ENCODE data around the gene XRCC2. TPM values are rescaled to one million over a fixed set of nuclear protein-coding genes. Genes with fewer than 3 reads are reported as not detected.

XRCC2 gene
- total RNA-seq, 1 donor from 2014 or later = 0.60 TPM

- intact Hi-C loops (cut with micrococcal nuclease) = no loop called here
- peaks cover 8% of the 10 kb centered on the region for H3K9me3 ChIP-seq (replicated peaks)
- H3K4me3 ChIP-seq = no peak overlapping the region
- H3K27ac ChIP-seq (replicated peaks) = no peak overlapping the region
- no peaks in the 10 kb centered on the region for H3K27me3 ChIP-seq (ENCODE audit: low read depth)
- no peaks in the 10 kb centered on the region for H3K36me3 ChIP-seq
- H3K4me1 ChIP-seq = peaks cover 13% of the 10 kb centered on the region
- no peak for TF ChIP-seq CTCF (IDR thresholded peaks at IDR 0.05; ENCODE audit: borderline replicate concordance)
- no peak for DNase-seq
Measured at GRCh38 chr7:152677808-152678670, 2.1 kb upstream of the XRCC2 start.

GRCh38 chr7:152674860-152675758 is 832 bp downstream of the XRCC2 start:
- intact Hi-C loops (cut with micrococcal nuclease) = no loop called here

GRCh38 chr7:152673897-152674296 is 2.0 kb downstream of the XRCC2 start:
- Histone ChIP-seq H3K4me3 (no peak overlapping the region), H3K4me1 (peaks cover 13% of the 10 kb centered on the region), H3K27ac (replicated peaks) (no peak overlapping the region), H3K27me3 (ENCODE audit: low read depth) (no peaks in the 10 kb centered on the region), H3K36me3 (no peaks in the 10 kb centered on the region), H3K9me3 (replicated peaks) (no peaks in the 10 kb centered on the region)
- DNase-seq = no peak
- intact Hi-C loops (cut with micrococcal nuclease) = no loop called here
- no peak for TF ChIP-seq CTCF (IDR thresholded peaks at IDR 0.05; ENCODE audit: borderline replicate concordance)

More at GRCh38 chr7:152674860-152675758, 832 bp downstream of the XRCC2 start:
- Histone ChIP-seq H3K4me1 (peaks cover 13% of the 10 kb centered on the region), H3K9me3 (replicated peaks) (peaks cover 2% of the 10 kb centered on the region), H3K36me3 (no peaks in the 10 kb centered on the region), H3K27me3 (ENCODE audit: low read depth) (no peaks in the 10 kb centered on the region), H3K27ac (replicated peaks) (no peak overlapping the region), H3K4me3 (peak overlapping the region; percentile 89)
- no peak for TF ChIP-seq CTCF (IDR thresholded peaks at IDR 0.05; ENCODE audit: borderline replicate concordance)
- no peak for DNase-seq

GRCh38 chr7:152672626-152673025 is 3.3 kb downstream of the XRCC2 start:
- no peak for DNase-seq
- Histone ChIP-seq H3K4me1 (peaks cover 13% of the 10 kb centered on the region), H3K9me3 (replicated peaks) (no peaks in the 10 kb centered on the region), H3K27ac (replicated peaks) (no peak overlapping the region), H3K36me3 (no peaks in the 10 kb centered on the region), H3K4me3 (no peak overlapping the region), H3K27me3 (ENCODE audit: low read depth) (no peaks in the 10 kb centered on the region)
- TF ChIP-seq CTCF (IDR thresholded peaks at IDR 0.05; ENCODE audit: borderline replicate concordance) = no peak
- intact Hi-C loops (cut with micrococcal nuclease) = no loop called here

GRCh38 chr7:152669758-152670157 is 6.2 kb downstream of the XRCC2 start:
- no peaks in the 10 kb centered on the region for H3K27me3 ChIP-seq (ENCODE audit: low read depth)
- TF ChIP-seq CTCF (IDR thresholded peaks at IDR 0.05; ENCODE audit: borderline replicate concordance) = no peak
- H3K27ac ChIP-seq (replicated peaks) = no peak overlapping the region
- no peak overlapping the region for H3K4me3 ChIP-seq
- H3K36me3 ChIP-seq = no peaks in the 10 kb centered on the region
- intact Hi-C loops (cut with micrococcal nuclease) = no loop called here
- peaks cover 1% of the 10 kb centered on the region for H3K4me1 ChIP-seq
- no peak for DNase-seq
- no peaks in the 10 kb centered on the region for H3K9me3 ChIP-seq (replicated peaks)
